Esophagus squamous epithelium (tissue), 4 donors: Measurements from ENCODE around the gene SGCB.

Experiments used
- POLR2A ChIP-seq, 4 donors: fragments of 450-650 bp; IDR thresholded peaks; one replicate each; pipeline ENCODE4 v1.6.1; 2017; ENCODE audit warnings: antibody characterized with exemption in 4 of 4, mild to moderate bottlenecking in 4 of 4, moderate library complexity in 3 of 4
- TF ChIP-seq, protein P1 (sequence below), 6 experiments: fragments of 450-650 bp in 4 of 6; fragments of 200-600 bp in 2 of 6; sonication (generic) in 2 of 6; IDR thresholded peaks; one replicate each; pipeline ENCODE4 v1.5.1; 2016 to 2019; ENCODE audit warnings: antibody characterized with exemption in 6 of 6, mild to moderate bottlenecking in 4 of 6, moderate library complexity in 4 of 6

DNA sequence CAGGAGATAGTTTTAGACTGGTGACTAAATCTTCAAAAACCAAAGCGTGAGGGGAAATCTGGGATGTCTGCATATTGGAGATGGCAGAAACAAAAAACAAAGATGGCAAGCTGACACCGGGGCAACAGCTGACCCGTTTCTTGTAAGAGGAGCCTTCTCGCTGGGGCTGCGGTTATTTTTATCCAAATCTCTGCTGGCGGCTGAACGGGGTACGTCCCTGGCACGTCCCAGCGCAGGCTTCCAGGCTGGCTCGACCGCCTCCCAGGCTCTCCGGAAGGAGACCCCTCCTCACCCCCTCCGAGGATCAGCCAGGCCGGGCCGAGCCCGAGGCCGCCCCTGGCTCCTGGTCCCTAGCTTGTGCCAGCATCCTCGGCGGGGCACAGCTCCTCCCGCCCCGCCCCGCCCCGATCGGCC is 403 bp downstream of the SGCB start:
- no peak for TF ChIP-seq POLR2A (IDR thresholded peaks at IDR 0.05)
- TF ChIP-seq, protein P1, sequence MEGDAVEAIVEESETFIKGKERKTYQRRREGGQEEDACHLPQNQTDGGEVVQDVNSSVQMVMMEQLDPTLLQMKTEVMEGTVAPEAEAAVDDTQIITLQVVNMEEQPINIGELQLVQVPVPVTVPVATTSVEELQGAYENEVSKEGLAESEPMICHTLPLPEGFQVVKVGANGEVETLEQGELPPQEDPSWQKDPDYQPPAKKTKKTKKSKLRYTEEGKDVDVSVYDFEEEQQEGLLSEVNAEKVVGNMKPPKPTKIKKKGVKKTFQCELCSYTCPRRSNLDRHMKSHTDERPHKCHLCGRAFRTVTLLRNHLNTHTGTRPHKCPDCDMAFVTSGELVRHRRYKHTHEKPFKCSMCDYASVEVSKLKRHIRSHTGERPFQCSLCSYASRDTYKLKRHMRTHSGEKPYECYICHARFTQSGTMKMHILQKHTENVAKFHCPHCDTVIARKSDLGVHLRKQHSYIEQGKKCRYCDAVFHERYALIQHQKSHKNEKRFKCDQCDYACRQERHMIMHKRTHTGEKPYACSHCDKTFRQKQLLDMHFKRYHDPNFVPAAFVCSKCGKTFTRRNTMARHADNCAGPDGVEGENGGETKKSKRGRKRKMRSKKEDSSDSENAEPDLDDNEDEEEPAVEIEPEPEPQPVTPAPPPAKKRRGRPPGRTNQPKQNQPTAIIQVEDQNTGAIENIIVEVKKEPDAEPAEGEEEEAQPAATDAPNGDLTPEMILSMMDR (IDR thresholded peaks at IDR 0.05), result no peak
